NCI-H524 (cell line): ENCODE data around the gene DPP7.
"Not testable (repeated sequence)": the region's sequence is repeated elsewhere in the genome, so short reads cannot be mapped to it uniquely, and the experiment has no call there.

Source experiments
- DNase-seq, 2 experiments: peaks; one replicate each; lab custom pipeline; 2025; lab: John Stamatoyannopoulos, UW

DPP7 gene

DNA sequence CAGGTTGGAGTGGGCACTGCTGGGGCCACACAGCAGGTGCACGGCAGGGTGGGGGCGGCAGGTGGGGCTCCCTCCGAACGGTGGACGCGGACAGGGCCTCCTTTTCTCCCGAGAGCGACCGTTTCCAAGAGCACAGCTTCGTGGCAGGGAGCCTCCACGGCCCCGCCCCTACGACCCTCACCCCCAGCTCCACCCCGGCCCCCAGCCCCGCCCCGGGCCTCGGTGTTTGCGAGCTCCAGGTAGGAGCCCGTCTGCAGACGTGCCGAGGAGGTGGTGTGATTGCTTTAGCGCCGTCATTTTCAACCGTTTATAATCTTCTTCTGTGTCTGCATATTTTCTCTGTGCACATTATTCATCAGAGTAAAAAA is 33.2 kb upstream of the DPP7 start:
- no peak for DNase-seq

DNA sequence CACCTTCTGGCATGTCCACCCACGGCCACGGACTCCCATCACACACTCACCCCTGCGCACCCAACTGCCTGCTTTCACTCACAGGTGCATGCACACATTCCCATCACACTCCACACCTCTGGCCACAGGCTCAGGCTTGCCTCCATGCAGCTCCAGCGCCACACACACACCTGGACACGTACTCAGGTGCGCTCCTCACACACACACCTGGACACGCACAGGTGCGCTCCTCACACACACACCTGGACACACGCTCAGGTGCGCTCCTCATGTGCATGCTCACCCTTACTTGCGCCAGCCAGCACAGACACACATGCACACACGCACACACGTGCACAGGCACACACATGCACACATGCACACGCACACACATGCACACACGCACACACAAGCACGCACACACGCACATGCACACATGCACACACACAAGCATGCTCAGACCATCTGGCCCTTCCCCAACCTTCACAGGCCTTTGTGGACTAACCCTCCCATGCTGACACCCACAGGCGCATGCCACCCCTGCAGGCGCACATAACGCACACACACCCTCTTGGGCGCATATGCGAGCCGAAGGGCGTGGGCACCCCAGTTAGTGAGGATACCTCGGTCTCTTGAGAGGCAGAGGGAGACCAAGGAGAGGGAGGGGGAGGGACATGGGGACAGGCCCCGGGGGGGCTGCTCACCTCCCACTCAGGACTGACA is 32.7 kb upstream of the DPP7 start:
- DNase-seq: no peak

DNA sequence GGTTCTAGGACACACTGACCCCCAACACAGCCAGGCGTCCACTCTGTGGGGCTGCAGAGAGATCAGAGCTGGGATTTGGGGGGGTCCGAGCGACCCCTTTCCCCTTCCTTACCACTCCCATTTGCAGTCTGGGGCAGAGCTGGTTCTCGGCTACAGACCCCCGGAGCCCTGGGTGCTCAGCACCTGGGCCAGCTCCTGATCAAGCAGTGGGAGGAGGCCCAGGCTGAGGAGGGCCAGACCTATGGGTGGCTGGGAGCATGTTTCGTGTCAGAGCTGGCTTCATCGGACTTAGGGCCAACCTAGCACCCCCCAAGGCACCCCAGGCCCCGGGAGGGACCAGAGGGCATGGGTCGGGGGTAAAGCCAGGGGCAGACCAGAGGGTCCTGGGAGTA is 32.0 kb upstream of the DPP7 start:
- DNase-seq: no peak

DNA sequence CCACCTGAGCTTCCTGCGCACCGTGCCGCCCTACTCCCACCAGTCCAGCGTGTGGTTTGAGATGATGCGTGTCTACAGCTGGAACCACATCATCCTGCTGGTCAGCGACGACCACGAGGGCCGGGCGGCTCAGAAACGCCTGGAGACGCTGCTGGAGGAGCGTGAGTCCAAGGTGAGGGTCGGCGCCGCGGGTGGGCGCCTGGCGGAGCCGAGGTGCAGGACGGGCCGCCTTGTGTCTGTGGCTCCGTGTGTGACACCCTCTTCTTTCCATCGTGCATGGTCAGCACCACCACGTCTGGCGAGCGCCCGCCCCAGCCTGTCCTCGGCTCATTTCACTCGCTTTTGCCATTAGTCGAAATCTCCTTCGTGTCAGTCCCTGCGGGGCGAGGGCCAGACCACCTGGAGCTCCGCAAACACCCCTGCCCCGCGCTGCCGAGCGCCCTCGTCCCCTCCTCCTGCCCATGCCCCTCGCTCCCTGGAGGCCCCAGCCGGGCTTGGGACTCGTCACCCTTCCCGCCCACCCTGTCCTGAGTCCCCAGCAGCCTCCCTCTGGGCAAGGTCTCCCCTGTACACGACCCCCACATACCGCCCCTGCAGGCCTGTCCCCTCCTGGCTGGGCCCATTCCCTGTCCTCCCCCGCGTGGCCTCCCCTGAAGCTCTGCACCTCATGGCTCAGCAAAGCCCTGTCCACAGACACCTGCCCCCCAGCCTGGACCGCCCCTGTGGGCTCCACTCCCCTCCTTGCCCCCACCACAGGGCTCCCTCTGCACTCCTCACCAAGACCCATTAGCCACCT is 31.4 kb upstream of the DPP7 start:
- DNase-seq: no peak

DNA sequence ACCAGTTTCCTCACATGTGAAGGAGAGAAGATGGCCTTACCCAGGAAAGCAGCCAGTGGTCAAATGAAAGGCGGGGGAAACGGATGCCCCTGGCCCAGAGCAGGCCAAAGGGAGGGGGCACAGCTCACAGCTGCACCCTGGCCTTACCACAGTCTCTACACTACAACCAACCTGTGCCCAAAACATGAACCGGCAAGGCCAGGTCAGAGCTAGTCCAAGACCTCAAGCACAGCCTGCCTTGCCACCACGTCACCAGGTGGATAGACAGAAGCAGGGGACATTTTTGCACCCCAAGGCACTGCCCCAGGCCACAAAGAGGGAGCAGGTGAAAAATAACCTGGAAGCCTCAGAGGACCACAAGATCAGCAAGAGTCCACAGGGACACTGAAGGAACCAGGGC is 28.9 kb upstream of the DPP7 start:
- no peak for DNase-seq

DNA sequence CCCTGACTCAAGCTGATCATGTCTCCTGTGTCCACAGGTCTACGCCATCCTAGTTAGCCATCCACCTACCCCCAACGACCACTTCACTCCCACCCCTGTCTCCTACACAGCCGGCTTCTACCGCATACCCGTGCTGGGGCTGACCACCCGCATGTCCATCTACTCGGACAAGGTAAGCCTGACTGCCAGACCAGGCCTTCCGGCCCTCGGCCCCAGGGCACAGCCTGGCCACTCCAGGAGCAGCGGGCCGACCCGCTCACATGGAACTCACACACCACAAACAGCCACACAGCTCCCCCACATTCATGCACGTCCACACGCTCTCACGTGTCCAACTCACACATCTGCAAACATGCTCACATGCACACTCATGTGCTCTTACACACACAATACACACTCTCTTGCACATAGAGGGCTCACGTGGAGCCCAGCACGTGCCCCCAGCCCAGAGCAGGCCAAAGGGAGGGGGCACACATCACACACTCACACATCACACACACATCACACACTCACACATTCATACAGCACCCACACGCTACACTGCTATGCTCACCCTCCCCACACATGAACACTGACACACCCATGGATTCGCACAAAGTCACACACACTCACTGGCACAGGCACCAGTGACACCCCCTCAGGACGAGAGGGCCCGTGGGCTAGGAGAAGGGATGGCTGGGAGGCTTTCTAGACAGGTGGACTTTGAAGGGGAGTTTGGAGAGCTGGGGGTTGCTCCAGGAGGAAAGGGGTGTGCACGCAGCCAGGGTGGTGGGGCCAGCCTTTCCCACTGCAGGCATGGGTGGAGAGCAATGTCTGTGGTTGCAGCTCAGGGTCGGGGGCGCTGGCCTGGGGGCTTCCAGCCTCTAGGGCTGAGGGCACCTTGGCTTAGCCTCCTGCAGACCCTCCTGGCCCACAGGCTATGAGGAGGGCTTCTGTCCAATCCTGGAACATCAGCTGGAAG is 27.7 kb upstream of the DPP7 start:
- no peak for DNase-seq

DNA sequence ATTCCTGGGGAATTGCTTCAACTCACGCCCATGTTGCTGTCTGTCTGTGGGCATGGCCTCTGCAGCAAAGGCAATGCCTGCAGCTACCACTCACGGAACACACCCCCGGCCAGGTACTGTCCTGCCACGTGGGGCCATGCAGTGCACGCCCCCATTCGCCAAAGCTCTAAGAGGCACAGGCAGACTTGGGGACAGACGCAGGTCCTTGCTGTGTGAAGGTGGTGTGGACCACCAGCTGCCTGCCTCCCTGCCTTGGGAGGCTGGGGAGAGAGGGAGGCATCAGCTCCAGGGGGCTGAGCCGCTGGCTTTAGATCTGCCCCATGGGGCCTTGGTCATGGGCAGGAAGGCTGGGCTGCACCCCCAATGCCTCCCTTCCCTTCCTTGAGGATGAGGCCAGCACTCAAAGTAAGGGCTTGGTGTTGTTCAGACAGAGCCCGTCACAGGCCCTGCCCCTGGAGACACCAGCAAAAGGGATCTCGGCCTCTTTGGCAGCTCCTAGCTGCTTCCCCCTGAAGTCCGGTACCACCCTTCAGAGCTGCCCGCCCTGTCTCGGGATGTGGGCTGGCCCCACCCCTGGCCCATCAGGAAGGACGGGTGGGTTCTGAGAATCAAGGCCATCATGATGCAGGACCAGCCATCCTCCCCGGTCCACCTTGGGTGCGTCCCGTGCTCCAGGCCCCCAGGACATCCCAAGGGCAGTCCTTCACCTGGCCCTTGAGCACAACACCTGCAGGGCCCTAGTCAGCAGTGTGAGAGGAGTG is 26.7 kb upstream of the DPP7 start:
- no peak for DNase-seq

DNA sequence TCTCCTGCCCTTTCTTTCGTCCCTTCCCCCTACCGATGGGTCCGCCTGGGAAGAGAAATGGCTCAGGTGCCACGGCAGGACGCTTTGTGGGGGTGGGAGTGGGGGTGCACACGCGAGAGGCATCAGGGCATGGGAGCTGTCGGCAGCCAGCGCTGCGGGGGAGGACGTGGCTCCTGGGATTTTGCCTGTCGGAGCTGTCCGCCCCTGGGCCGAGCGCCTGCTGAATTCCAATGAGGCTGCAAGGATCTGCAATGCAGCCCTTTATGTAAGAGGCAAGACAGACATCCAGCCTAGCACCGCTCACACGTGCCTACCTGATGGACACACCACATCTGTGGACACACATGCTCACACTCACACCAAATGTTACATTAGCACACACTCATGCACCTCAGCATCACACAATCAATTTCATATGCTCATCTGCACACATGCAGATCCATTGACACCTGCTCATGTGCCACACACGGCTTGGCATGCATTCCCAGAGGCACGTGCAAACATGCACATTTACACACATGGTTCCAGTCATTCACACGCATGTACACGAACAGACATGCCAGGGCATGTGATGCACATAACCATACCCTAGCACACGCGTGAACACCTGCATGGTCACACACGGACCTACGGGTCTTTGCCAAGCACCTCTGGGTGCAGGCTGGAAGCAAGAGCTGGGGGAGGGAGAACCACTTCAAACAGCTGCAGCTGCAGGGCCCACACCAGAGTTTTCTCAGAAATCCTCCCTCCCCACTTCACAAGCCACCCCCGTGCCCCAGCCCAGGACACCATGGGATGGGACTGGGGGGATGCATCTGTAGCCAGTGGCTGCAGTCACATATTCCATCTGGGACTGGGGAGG is 25.8 kb upstream of the DPP7 start:
- DNase-seq: no peak

DNA sequence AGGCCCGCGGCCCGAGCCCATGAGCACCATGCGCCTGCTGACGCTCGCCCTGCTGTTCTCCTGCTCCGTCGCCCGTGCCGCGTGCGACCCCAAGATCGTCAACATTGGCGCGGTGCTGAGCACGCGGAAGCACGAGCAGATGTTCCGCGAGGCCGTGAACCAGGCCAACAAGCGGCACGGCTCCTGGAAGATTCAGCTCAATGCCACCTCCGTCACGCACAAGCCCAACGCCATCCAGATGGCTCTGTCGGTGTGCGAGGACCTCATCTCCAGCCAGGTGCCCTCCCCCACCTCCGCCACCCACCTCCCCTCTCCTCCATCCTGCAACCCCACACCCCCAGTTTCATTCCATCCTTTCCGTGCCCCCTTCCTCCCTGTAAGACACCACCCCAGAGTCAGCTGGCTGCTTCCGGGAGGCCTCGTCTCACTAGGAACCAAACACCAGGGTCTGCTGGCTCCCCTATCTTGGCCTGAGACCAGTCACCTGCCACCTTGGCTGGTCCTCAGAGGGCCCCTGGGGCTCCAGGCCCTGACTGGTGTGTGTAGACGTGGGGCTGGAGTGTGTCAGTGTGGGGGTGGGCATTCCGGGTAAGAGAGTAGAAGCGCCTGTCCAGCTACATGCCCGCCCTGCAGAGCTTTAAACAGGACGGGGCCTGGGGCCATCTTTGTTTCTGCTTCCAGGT is 25.1 kb upstream of the DPP7 start:
- DNase-seq: no peak

DNA sequence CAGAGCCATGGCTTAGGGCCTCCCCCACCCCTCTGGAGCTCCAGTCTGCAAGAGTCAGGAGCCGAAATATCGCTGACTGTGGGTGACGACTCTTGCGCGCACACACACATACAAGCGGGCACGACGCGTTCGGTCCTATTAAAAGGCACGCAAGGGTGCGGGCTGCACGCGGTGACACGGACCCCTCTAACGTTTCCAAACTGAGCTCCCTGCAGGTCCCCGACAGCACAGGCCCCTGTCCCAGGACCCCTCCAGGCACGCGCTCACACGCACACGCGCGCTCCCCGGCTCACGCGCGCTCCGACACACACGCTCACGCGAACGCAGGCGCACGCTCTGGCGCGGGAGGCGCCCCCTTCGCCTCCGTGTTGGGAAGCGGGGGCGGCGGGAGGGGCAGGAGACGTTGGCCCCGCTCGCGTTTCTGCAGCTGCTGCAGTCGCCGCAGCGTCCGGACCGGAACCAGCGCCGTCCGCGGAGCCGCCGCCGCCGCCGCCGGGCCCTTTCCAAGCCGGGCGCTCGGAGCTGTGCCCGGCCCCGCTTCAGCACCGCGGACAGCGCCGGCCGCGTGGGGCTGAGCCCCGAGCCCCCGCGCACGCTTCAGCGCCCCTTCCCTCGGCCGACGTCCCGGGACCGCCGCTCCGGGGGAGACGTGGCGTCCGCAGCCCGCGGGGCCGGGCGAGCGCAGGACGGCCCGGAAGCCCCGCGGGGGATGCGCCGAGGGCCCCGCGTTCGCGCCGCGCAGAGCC is 24.4 kb upstream of the DPP7 start, which contains the start of gene GRIN1:
Gene GRIN1 (plus strand): TSS at position 433 of the 746 bp plus-strand sequence. CDS start 333 bp downstream, outside the sequence.
- DNase-seq: peak in 1 of 2 experiments; percentile 59

DNA sequence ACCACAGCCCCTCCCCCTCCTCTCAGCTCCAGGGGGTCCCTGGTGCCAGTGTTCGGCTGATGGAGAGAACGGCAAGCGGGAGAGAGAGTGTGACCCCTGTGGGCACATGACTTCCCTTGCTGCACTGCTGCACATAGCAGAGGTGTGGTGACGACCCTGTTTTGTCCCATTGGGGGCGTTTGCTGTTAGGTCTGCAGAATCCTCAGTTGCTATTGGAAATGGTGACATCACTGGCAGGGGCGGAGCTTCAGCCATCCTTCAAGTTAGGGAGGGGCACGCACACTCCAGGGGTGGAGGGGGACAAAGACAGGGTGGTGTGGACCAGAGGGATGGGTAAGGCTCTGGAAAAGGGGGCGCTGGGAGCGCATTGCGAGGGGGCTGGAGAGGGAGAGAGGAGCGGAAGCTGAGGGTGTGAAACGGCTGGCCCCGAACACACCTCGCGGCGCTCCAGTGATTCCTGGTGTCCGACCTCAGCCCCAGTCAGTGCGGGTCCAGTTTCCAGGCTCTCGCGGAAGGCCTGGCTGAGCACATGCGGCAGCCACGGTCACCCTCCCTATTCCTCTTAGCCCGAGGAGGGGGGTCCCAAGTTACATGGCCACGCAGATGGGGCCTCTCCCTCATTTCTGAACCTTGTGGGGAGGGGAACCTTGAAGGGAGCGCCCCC is 23.7 kb upstream of the DPP7 start:
- DNase-seq: peak; percentile 93 to 95

DNA sequence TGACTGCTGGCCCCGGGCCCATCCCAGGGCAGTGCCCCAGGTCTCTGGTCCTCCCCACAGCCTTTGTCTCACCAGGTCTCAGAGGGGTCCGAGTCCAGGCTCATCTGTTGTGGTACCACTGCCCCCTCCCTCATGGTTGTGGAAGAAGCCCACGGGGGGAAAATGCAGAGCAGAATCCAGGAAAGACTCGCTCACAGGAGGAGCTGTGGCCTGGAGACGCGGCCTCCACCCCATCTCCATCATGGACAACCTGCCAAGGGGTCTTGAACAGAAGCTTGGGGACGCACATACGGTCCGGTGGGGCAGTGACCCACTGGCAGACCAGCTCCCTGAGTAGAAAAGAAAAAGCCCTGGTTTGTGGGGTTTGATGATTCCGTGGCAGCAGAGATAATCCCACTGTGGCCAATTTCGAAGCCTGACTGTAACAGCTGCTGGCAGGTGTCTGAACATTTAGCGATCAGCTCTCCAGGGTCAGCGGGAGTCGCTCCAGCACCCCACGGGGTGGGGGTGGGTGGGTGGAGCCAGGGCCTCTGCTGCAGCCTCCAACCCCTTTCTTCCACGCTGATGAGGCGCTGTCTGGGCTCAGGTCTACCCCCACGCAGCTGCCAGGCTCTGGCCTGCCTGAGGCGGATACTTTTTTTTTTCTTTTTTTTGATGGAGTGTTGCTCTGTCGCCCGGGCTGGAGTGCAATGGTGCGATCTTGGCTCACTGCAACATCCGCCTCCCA is 22.5 kb upstream of the DPP7 start:
- peak in 1 of 2 experiments; percentile 83 for DNase-seq

DNA sequence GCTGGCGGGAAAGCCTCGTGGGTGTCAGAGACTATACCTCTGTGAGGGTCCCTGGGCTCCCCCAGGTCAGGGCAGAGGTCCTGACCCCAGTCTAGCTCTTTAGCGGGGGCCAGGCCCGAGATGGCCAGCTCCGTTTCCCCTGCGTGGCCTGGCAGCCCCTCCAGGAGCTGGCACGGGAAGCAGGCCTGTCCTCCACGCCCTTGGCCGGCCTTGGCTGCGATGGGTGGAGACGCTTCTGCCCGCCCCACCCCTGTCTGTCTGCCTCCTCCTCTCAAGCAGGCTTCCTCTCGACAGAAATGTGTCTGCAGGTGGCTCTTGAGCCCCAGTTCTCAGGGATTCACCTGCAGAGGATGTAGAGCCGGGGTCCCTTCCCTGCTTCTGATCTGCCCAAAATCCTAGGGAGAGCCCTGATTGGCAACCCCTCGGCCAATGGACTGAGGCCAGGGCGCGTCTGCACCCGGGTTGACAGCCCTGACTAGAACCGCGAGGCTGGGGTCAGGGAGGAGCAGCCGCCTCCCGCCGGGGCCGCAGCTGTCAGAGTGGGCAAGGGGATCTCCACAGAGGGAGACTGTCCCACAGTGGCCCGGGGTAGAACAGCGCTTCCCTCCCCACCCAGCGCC is 21.8 kb upstream of the DPP7 start:
- DNase-seq: peak in 1 of 2 experiments; percentile 41

DNA sequence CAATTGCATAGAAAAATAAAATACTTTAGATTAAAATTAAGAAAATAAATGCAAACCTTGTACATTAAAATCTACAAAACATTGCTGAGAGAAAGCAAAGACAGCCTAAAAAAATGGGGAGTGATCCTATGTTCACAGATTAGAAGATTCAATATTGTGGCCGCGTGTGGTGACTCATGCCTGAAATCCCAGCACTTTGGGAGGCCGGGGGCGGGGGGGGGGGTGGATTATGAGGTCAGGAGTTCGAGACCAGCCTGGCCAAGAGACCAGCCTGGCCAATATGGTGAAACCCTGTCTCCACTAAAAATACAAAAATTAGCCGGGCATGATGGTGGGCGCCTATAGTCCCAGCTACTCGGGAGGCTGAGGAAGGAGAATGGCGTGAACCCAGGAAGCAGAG is 20.6 kb upstream of the DPP7 start:
- DNase-seq: not testable (repeated sequence)

DNA sequence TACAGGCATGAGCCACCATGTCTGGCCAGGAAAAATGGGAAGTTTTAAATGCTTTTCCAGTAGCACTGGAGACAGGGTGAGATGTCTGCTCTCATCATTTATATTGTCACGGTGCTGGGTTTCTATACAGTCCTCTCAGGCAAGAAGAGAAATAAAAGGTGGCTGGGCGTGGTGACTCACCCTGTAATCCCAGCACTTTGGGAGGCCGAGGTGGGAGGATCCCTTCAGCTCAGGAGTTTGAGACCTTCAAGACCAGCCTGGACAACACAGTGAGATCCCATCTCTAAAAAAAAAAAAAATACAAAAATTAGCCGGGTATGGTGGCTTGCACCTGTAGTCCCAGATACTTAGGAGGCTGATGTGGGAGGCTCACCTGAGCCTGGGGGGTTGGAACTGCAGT is 19.7 kb upstream of the DPP7 start:
- DNase-seq: no peak

DNA sequence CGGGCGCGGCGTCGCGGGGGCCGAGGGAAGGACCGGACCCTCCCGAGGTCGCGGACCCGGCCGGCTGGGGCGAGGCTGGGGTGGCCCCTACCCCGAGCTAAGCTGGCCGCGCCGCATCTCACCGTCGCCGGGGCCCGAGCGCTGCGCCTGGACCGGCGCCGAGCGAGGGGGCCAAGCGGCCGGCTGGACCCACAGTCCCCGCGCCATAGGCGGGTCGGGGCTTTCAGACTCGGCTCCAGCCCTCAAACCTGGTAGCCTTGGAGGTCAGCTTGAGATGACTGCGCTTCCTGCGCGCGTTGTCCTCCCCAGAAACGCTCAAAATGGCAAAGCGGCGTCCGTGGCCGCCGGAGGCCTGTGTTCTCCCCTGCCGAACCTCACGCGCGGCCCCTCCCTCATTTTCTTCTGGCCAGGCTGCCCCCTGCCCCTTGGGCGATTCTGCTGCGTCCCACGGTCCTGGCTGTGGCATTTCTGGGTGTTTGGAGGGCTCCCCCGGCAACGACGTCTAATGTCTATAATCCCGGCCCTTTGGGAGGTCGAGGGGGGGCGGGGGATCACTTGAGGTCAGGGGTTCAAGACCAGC is 15.7 kb upstream of the DPP7 start:
- DNase-seq: no peak
